Thyroid gland (tissue), 4 donors: ENCODE data around the gene C3AR1.

Source experiments
- CTCF ChIP-seq, 6 experiments: fragments of 200-600 bp in 3 of 6; fragments of 450-650 bp in 3 of 6; sonication (generic) in 3 of 6; IDR thresholded peaks; one replicate each; pipeline ENCODE4 v1.5.1; 2016 to 2019; ENCODE audit warnings: antibody characterized with exemption in 6 of 6, mild to moderate bottlenecking in 2 of 6, inconsistent platforms in 1 of 6, moderate library complexity in 1 of 6
- POLR2A ChIP-seq, 2 donors: fragments of 450-650 bp; IDR thresholded peaks; one replicate each; pipeline ENCODE4 v1.6.1; 2017; ENCODE audit warnings: antibody characterized with exemption in 2 of 2, mild to moderate bottlenecking in 2 of 2, moderate library complexity in 1 of 2

GRCh38 chr12:8031872-8032241 is 34.3 kb downstream of the C3AR1 start:
- TF ChIP-seq CTCF (IDR thresholded peaks at IDR 0.05) (no peak), POLR2A (IDR thresholded peaks at IDR 0.05) (no peak)
